GM18858 (cell line): ENCODE results near the gene FRMD4B.
A peak's percentile ranks its signal among the peaks of the same experiment; 100 is the strongest.
"Not testable (repeated sequence)": the region's sequence is repeated elsewhere in the genome, so short reads cannot be mapped to it uniquely, and the experiment has no call there.

ENCODE experiments used
- ATAC-seq: cut with Tn5 transposase; IDR thresholded peaks from one replicate; pipeline ENCODE4 v1.9.1; 2021; ENCODE audit not compliant: unreplicated experiment

Gene FRMD4B

DNA sequence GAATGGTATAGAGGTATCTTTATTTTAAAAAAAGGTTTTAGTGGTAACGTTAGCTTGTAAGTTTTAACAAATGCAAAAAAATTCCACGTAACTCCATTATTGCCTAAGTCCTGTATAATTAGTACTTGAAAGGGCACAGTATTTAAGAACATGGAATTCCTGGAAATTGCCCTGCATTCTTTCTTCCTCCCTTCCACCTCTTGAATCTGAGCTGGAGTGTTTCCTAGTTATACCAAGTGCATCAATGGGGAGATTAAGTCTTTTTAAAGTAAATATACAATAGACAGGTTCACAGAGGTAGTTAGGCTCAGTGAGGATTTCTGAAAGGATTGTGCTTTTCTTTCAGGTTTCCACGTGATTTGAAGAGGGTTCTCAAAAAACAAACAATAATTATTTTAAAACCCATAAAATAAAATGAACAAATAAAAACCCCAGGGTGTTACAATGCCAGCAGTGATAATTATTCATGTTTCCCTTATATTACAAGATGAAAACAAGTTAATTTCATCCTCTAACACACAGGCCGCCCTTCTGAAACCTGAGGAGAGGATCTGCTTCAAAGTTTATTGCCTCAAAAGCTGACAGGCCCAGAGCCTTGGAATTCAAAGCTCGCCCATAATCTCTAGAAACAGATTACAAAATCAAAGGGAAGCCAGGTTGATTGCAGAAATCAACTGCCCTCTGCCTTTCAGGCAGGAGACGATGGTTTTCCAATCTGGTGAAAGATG lies 134.6 kb downstream of the FRMD4B start:
- ATAC-seq: no peak

DNA sequence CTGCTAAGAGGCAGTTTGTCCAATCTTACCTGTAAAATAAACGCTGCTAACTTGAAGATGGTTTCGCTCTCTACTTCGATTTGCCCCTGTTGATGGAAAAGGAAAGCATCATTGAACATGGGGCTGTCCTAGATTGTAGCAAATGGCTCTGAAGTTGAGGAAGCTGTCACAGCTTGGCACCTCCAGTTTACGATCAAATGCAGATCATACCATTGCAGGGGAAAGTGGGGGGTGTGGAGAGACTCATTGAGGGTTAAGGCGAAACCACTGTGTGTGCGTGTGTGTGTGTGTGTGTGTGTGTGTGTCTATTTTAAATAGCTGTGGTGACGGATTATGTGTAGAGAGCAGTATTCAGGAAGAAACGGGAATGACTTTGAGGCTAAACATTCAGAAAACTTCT lies 135.9 kb downstream of the FRMD4B start:
- no peak for ATAC-seq

DNA sequence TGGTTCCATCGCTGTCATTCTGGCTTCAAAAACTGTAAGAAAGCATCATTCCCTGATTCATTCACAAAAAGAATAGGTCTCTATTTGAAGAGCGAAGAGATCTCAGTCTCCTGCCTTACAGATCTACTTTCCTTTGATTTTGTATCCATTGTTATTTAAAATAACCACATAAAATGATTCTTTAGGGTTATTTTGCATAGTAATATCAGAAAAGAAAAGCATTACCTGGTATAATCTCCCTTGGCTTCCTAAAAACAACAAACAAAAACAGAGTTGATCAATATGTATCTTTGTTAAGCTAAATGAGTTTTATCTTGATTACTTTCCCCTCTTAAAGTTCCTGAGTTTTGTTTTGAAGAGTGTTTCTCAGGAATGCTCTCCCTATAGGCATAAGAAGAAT lies 136.9 kb downstream of the FRMD4B start:
- no peak for ATAC-seq

DNA sequence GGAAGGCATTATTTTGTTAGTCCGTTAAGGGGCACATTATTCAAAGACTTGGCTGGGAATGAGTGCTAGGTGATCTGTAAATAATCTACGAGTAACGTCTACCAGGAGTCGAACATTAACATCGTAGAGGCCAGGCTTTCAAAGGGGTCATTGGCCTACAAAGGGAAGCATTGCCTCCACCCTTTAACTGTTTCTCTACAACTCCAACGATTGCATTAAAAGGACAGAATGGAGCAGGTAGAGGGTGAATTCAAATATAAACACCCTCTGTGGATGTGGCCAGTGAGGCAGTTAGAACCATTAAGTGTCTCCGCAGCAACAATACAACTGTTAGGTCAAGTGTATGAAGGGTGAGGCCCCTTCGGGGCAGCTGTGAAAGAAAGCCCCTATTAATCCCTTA lies 137.5 kb downstream of the FRMD4B start:
- ATAC-seq: no peak

DNA sequence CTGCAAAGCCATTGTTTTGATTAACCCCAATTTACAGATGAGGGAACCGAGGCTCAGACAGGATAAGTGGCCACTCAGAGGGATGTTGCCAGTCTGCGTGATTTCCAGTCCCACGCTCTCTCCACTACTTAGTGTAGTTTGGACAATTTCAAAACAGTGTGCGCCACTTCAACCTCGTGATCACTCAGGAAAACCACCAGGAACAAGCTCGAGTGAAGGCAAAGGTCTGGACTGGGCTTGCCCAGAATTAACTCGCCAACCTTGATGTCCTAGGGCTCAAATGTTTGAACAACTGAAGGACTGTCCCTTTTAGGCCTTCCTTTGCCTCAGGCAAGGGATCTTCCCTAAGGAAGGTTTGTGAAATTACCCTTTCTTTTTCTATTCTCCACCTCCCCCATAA lies 139.3 kb downstream of the FRMD4B start:
- ATAC-seq: no peak

DNA sequence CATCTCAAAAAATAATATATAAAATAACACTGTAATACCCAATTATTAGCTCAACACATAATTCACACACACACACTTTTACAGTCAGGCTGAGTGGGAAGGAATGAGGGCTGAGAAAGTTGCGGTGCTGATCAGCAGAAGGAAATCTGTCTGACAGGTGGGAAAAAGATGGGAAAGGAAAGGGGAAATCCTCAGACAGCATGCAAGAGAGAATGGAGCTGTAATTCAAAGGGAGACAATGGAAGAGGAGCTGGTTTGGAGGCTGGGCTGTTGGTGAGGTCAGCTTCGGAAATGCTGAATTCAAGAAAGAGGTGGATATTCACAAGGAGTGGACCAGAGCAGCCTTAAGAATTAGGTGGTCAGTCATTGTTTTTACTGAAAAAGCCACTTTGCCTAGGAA lies 141.8 kb downstream of the FRMD4B start:
- no peak for ATAC-seq

DNA sequence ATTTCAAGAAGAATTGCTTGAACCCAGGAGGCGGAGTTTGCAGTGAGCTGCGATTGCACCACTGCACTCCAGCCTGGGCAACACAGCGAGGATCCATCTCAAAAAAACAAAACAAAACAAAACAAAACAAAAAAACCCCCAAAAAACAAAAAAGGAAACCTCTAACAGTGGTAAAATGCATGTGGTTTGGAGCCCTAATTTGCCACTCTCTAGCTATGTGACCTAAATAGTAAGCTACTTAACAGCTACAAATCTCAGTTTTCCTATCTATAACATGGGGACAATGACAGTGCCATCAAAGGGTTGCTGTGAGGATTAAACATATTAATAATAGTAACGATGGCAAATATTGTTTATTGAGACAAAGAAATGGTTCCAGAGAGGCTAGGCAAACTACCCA lies 144.1 kb downstream of the FRMD4B start:
- no peak for ATAC-seq

DNA sequence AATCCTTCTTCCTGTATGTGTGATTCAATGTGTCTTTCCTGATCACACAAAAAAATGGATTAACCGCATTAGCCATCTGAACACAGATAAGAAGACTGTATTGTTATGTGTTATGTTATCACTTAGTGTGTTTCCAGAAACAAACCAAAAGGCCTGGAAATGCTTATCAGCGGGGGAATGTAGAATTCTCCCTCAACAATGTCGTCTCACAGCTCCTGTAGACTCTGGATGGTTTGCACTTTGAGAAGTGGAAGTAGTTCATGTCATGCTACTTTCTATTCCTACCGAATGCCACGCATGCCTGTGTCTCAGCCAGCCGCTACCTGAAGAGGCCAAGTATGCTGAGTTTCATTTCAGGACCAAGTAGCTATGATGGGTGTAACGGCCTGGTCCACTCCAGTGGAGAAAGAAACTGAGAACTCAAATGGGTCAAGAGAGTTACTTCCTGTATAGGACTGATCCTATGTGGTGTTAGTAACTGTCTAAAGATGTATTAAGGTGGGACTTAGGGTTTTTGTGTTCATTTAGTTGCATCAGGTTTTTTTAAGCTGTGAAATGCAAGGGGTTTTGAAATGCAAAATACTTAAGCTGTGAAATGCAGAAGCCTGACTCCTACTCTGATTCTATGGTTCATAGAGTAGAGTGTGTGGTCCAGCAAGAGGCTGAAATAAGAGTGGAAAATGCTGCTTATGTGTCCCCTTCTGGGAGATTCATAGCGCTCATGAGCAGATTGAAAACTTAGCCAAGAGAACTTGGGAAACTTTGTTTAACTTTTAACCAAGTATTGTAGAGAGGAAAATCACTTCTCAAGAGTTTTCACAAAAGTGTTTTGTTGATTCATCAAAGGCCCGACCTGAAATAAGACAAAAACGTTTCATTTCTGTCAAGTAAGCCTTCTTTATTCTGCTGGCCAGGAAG lies 145.0 kb downstream of the FRMD4B start:
- peak; percentile 83 for ATAC-seq

DNA sequence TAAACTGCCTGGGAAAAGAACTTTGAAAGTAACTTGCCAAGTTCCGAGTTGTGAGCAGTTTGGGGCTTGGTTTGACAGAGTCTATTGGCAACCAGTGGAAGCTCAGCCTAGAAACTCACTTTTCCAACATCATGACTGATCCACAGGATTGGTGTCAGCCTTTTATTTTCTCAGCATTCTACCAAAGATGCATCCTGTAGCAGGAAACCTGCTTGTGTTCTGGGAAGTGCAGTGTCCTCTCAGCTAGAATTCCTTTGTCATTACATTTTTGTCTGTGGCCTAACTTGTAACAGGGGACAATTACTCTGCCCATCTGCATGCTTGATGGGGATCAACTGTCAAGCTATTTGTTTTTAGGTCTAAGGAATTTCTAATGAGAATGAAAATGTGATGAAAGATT lies 146.8 kb downstream of the FRMD4B start:
- ATAC-seq: no peak

DNA sequence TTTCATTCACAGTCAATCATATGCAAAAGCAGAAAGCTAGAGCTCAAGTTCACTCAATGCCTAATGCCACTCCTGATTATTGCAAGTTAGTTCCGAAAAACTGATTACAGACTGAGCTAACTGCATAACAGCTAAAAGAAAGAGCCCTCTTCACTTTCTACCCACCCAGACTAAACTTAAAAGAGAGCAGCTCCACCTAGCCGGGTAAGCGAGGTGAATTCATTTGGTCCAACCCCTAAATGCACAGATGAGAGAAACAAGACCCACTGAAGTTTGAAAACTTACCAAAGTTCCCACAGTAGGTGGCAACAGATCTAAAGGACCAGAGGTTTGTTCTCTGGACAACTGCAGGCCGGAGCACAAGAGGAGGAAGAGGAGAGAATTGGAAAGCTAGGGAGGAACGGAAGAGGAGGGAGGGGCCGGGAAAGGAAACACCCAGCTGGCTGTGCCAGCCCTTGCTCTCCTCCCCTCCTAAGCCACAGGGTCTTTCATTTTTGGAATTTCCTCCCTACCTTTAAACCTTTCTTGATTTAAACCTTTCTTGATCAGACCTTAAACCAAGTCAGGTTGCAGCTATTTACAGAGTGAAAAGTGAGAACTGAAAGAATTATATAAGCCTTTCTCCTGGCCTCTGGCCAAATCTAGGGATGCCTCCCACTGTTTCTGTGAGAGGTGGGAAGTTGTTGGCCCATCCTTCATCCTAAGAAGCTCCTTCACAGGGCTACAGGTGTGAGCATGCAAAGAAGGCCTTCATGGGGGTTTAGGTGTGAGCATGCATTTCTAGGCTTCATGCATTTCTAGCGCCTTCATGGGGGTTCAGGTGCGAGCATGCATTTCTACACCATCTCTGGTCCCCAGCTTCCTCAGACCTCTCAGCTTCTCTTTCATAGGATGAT lies 148.8 kb downstream of the FRMD4B start:
- ATAC-seq: no peak

DNA sequence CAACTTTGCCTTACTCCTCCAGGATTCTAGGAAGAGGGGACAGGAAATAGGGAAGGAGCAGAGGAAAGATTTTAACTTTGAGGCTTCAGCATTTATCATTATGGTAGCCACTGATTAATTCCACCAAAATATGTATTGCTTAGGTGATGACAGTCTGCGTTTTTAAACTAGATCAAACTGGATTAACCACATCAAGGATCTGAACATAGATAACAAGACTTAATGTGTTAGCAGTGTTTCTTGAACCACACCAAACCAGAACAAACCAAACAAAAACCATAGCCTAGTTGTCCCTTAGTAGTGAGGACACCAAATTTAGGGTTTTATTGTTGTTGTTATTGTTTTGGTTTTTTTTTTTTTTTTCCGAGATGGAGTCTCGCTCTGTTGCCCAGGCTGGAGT lies 150.0 kb downstream of the FRMD4B start:
- no peak for ATAC-seq

DNA sequence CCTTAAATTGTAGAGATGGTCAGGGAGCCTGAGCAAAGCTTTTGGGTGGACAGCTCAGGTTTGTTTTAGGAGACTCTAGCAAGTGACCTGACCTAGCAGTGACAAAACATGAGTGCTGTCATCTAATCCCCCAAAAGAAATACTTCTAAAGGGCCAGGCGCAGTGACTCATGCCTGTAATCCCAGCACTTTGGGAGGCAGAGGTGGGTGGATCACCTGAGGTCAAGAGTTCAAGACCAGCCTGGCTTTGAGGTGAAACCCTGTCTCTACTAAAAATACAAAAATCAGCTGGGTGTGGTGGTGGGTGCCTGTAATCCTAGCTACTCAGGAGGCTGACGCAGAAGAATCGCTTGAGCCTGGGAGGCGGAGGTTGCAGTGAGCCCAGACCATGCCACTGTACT lies 150.7 kb downstream of the FRMD4B start:
- ATAC-seq: not testable (repeated sequence)

DNA sequence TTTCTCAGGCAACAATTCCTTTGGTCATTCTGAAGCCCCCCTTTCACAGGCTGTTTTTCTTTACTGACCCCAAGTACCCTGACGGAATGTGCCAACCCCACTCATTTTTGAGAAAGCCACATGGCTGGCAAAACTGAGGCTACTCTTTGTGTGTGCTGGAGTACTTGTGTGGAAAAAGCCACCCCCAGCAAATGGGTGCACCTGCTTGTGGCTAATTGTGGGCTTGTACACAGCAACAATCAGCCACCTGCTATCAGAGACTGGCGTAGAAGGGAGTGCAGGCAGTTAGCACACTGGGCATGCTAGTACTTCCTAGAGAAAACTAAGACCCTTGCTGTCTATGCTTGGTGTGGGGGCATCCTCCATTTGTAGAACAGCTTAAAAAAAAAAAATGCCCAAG lies 153.4 kb downstream of the FRMD4B start:
- ATAC-seq: no peak

DNA sequence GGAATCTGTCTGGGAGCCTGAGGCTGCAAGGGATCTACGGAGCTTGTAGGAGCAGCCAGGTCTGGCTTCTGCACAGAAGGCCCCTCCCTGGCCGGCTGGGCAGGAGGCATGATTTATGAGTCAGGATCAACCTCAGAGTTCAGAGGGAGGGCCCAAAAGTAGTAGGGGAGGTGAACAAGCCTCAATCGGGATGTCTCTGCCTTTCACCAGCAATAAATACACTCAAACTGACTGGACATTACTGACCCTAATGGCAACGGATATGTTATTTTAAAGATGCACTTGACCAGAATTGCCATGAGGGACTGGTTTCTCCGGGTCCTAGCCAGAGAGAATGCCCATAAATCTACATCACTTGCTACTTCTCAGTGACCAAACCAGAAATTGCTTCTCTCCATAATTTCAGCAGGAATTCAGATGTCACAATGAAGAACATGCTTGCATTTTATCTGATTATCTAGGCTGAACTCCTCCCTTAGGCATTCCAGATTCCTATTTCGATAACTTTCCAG lies 153.9 kb downstream of the FRMD4B start:
- ATAC-seq: no peak

DNA sequence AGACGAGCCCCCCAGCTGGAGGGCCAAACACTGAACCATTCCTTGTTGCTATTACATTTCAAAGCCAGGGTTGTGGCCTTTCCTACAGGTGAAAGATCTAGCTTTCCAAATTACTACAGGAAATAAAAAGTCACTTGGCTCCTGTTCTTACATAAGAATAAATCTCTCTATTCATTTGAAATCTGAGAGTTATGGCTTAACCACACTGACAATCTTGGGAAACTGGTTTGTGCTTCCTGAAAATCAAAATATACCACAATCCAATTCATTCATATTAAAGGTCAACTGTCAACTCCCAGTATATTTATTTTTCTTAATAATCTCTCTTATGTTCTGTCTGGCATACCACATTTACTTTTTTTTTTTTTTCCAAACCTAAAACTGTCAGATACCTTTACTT lies 159.8 kb downstream of the FRMD4B start:
- ATAC-seq: no peak

DNA sequence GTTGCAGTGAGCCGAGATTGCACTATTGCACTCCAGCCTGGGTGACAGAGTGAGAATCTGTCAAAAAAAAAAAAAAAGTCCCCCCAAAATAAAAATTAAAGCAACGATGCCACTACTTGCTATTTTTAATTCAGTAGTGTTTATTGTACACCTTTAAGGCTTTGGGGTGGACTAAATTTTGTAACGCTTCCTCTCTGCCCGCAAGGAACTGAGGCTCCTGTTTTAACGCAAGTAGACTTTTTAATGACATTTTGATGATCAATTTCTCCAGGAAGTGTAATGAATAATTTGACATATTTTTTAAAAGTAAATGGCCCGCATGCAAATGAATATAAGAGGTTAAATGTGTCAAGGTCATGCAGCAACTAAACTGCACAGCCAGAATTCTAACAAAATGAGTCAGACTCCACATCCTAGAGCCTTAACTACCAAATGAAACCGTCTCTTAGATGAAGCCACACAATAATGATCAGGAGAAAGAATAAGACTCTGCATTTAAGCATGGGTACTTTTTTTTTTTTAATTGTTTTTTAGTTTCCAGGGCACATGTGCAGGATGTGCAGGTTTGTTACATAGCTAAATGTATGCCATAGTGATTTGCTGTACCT lies 166.7 kb downstream of the FRMD4B start:
- no peak for ATAC-seq

DNA sequence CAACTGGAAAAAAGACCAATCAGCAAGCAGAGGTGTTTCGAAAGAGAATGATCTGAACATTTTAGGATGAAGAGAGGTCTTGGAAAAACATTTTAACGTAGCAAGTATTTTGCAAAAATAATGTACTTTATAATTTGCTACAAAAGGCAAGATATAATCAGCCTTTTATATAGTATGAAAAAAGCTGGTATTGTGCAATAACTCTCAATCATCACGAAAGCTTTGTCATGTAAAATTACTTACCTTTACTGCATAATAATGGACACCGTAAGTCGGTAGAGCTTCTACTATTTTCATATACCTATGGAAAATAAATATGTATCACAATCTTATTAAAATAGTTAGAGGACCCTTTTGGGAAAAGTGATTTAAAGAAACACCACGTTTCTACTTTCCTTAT lies 167.8 kb downstream of the FRMD4B start:
- no peak for ATAC-seq

DNA sequence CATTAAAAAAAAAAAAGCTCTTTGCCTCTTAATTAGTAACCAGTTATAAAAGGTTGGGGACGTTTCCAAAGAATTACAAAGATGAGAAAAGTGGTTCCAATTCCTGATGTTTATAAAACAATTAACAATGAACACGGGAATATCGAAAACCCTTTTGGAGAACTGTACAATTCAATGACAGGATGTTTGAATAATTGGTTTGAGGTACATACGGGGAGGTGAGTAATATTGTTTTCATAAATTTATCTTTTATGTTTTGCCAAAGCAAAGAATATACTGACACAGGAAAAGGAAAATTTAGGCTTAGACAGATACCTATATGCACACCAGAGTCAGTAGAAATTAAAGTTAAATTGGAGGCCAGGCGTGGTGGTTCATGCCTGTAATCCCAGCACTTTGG lies 168.9 kb downstream of the FRMD4B start:
- ATAC-seq: no peak

DNA sequence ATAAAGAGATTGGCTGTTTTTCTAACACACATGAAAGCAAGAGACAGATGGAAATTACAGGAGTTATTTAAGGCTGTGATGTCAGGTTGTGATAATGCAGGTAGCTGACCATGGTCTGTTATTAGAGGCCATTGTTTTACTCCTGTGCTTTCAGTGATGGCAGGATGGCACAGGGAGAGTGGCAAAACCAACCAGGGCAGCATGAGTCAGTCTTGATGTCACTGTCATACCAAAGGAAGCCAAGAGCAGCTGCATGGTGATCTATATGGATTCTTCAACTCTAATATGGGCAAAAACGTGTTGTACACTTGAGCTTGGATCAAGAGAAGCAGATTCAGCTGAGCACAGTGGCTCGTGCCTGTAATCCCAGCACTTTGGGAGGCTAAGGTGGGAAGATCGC lies 171.6 kb downstream of the FRMD4B start:
- no peak for ATAC-seq

DNA sequence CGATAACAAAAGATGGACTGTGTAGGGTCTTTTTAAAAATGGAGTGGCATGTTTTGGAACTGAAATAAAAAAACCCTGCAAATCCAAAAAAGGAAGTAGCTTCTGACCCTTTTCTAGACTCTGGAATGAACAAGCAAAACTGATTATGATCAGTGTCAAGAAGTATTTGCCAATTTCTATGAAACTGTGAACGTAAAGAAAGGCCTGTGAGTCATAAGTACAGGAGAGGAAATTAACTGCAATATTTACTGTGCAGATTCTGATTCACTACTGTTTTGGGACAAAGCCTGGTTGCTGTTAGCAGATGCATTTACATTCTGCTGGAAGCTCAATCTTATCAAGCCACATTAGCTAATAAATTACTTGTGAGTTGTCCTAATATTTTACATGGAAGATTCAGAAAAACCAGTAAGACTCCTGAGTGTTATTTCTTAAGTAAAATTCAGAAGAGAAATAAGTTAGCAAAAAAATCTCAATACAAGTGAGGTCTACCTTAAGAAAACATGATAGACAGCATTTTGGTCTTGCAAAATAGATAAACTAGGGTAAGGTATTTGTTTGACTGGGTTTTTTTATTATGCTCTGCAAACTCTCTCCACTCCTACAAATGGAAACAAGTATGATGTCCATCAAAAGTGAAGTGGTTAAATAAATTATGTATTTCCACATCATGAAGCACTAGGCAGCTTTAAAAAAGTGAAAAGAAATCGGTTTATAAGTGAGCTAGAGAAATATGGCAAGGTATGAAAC lies 173.3 kb downstream of the FRMD4B start:
- ATAC-seq: peak; percentile 72
